ENCODE results near the gene CTH.
"Not testable (repeated sequence)": the region's sequence is repeated elsewhere in the genome, so short reads cannot be mapped to it uniquely, and the experiment has no call there.

The CTH gene

GRCh38 chr1:70411360-70411844 is 334 bp downstream of the CTH start:
- no peak for DNase-seq

DNA sequence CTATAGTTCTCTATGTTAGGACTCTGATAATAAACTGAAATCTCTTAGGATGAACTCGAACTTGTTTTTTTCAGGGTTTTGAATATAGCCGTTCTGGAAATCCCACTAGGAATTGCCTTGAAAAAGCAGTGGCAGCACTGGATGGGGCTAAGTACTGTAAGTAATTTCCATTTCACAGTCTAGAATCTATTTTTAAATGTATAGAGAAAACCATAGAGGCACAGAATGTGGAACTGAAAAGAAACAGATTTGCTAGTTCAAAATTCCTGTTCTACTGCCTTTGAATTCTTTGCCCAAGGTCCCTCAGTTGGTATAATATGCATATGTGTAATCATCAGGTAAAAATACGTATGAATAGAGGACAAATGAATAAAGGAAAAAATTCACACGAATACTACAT is 4.8 kb downstream of the CTH start:
- DNase-seq = no peak

DNA sequence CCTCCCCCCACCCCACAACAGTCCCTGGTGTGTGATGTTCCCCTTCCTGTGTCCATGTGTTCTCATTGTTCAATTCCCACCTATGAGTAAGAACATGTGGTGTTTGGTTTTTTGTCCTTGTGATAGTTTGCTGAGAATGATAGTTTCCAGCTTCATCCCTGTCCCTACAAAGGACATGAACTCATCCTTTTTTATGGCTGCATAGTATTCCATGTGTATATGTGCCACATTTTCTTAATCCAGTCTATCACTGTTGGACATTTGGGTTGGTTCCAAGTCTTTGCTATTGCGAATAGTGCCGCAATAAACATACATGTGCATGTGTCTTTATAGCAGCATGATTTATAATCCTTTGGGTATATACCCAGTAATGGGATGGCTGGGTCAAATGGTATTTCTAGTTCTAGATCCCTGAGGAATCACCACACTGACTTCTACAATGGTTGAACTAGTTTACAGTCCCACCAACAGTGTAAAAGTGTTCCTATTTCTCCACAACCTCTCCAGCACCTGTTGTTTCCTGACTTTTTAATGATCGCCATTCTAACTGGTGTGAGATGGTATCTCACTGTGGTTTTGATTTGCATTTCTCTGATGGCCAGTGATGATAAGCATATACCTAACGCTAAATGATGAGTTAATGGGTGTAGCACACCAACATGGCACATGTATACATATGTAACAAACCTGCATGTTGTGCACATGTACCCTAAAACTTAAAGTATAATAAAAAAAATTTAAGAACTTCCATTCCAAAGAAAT is 8.1 kb downstream of the CTH start:
- DNase-seq = not testable (repeated sequence)

DNA sequence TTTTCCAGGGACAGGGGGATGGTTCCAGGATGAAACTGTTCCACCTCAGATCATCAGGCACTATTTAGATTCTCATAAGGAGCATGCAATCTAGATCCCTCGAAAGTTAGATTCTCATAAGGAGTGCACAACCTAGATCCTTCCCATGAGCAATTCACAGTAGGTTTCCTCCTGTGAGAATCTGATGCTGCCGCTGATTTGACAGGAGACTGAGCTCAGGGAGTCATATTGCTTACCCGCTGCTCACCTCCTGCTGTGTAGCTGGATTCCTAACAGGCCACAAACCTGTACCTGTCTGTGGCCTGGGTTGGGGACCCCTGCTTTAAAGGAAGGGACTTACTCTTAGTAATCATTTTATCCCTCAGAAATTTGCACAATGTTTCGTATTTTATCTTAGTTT is 9.3 kb downstream of the CTH start:
- no peak for DNase-seq

DNA sequence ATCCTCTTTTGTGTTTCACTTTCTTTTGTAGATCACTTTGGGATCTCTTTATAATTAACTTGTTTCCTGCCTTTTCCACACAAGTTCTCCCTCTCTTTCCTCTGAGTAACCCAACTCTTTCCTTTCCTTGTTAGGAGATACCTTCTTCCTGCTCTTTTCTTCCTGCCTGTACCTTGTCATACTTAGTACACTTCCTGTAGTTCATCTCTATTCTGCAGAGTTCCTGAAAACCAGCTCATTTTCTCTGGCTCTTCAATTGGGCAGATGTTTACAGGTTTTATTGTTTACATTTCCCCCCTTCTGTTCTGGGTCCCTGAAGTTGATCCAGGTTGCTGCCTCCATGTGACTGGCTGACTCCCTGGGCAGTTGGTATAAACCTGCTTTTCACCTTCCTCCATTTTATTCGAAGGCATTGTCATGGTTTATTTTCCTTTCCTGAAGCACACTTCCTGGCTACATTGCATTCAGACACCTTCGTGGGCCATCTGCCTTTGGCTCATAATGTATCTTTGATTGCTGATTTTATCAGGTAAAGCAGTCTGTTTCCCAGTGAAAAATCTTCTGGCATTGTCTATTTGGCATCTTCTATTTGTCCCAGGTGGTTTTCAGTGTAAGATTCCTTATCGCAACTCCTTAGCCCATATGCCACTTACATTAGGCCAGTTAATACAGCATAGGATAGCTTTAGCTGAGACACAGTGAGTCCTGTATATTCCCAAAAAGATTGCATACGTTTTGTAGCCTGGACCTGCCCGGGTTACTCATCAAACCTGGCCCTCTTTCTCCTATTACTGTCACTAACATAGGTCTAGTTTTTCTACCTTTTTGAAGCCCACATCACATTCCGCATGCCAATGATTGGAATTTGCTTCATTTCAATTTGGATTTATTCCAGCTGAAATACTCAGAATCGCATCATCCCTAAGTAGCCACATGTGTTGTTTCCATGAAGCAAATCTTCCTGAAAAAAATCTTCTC is 15.4 kb downstream of the CTH start:
- DNase-seq = no peak

DNA sequence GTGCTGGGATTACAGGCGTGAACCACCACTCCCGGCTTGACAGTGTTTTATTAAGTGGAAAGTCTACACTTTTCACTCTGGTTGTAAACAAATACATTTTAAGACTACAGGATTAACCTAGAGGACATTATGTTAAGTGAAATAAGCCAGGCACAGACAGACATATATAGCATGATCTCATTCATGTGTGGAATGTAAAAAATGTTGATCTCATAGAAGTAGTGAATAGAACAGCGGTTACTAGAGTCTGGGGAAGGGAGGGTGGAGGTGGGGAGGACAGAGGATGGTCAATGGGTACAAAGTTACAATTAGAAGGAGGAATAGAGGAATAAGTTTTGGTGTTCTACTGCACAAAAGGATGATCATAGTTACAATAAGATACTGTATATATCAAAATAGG is 16.9 kb downstream of the CTH start:
- DNase-seq = no peak

DNA sequence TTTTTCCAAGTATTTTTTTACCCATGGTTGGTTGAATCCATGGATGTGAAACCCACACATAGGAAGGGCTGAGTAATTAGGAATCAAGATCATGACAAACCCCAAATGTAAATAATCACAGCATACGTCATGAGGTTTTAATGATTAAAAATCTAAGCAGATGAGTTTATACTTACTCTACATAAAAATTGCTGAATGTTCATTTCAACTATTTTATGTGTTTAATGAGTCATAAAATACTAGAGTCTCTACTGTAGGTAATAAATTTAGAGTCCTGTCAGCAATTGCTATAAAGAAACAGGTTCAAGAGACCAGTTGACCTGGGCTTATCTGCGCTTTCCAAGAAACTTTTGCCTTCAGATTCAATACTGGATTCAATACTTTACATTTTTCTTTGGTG is 18.2 kb downstream of the CTH start:
- DNase-seq = no peak

- no peak for DNase-seq
These were observed 18.7 kb downstream of the CTH start for GRCh38 chr1:70429757-70430156.

GRCh38 chr1:70431317-70431716 is 20.2 kb downstream of the CTH start:
- DNase-seq = no peak

DNA sequence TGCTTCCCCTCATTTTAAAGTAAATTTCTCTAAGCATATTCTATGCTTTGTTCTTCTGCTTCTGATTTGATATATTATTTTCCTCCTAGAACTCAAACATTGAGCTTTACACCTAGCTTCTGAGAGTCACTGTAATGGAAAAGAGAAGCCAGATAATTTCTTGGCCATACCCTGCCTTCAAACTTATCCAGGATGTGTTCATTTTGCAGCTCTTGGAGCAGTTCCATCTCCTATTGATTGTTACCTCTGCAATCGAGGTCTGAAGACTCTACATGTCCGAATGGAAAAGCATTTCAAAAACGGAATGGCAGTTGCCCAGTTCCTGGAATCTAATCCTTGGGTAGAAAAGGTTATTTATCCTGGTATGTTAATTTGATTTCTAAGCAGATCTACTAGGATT is 20.8 kb downstream of the CTH start:
- no peak for DNase-seq

- DNase-seq = no peak
These were observed 23.3 kb downstream of the CTH start for GRCh38 chr1:70434253-70434859.

DNA sequence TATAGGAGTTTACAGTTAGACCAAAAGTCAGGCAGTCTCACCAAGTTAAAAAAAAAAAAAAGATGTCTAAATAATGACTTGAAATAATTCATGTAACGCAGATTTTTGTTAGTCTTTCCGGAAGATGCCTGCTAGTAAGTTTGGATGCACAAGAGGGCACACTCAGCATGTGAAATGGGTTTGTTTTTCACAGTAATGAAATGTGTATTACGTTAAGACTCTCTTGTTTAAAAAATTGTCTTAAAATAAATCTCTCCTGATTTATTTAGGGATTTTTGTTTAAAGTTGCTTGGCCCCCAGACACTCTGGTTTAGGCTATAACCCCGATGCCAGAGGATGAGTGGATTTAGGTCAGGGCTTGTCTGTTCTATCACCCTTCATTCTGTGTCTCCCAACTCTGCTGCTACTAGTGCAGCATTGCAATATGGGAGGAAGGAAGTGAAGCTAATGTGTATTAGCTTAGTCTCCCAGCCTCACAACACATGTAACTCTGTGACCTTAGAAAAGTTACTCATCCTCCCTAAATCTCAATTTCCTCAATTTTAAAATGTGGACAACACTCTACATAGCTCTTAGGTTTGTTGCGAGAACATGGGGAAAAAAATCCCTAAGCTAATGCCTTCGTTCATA is 25.7 kb downstream of the CTH start:
- DNase-seq = no peak

DNA sequence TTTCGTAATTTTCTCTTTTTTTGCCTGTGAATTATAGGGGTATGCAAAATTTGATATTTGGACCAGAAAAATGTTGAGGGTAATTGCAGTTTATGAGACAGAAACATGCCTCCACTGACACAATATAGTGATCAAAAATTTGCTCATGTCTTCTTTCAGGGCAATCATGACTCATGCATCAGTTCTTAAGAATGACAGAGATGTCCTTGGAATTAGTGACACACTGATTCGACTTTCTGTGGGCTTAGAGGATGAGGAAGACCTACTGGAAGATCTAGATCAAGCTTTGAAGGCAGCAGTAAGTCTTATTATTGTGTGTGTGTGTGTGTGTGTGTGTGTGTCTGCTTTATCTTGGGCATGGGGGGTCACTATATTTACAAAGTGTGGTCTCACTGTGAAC is 27.5 kb downstream of the CTH start:
- DNase-seq = no peak

- DNase-seq = no peak
These were observed 29.7 kb downstream of the CTH start for GRCh38 chr1:70440642-70441391.

DNA sequence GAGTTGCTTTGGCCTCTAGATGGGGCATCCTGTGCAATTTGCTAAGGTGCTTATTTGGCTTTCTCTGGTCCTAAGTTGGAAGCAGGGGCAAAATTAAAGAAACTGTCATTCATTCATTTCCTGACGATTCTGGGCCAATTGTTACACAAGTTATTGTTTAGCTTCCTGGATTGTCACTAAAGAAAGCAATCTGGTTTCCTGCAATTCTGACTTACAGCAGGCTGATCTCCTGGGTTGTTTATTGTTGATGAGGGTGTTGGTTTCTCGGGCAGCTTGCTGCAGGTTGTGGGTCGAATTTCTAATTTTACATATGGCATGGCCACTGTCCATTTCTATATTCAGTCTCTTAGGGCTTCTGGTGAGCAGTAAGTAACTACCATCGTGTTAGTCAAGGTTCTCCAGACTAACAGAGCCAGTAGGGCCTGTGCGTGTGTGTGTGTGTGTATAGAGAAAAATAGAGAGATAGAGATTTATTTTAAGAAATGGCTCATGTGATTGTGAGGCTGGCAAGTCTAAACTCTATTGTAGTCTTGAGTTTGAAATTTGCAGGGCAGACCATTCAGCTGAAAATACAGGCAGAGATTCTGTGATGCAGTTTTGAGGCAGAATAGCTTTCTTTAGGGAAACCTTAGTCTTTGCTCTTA is 30.4 kb downstream of the CTH start:
- DNase-seq = no peak

GRCh38 chr1:70442490-70442889 is 31.4 kb downstream of the CTH start:
- DNase-seq = no peak

- DNase-seq = no peak
These were observed 32.7 kb downstream of the CTH start for GRCh38 chr1:70443739-70444138.

- no peak for DNase-seq
These were observed 38.0 kb downstream of the CTH start for GRCh38 chr1:70449049-70449448.

- DNase-seq = not testable (repeated sequence)
These were observed 41.3 kb downstream of the CTH start for GRCh38 chr1:70452164-70452939.

DNA sequence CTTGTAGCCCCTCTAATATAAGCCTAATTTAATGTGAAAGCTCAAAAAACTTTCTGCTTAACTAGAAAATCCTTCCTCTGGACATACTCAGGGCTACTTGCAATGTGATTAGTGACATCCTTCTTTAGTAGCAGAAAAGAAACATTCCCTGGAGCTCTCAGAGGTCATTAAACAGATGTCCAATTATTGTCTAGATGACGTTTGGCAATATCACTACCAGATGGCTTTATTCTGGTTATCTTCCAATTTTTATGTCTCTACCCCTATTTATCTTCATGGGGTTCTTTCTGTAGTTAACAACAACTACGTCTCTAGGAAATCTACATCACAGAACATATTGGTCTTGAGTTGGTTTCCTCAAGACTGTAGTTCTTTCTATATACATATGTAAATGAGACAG is 44.2 kb downstream of the CTH start:
- no peak for DNase-seq

DNA sequence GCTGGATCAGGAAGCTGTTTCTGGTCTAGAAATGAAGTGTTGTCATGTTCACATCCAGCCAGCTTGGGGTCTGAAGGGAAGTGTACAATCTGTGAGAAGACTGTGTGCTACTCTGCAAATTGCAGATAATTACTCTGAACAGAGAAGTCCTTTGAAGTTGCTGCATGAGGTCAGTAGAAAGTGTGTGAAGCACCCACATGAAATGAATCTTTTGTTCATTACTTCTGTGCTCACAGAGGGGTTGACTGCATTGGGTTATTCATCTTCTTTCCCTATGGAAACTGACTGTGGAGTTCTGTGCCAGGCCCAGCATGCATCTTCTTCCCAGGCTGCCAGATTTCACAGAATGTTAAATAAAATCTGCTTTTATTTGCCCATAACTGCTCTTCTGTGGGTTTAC is 47.1 kb downstream of the CTH start:
- DNase-seq = no peak
